ENCODE data around the gene CCDC73.

GRCh38 chr11:32643526-32643925 lies 150.9 kb downstream of the CCDC73 start:
- TF ChIP-seq, protein P1, sequence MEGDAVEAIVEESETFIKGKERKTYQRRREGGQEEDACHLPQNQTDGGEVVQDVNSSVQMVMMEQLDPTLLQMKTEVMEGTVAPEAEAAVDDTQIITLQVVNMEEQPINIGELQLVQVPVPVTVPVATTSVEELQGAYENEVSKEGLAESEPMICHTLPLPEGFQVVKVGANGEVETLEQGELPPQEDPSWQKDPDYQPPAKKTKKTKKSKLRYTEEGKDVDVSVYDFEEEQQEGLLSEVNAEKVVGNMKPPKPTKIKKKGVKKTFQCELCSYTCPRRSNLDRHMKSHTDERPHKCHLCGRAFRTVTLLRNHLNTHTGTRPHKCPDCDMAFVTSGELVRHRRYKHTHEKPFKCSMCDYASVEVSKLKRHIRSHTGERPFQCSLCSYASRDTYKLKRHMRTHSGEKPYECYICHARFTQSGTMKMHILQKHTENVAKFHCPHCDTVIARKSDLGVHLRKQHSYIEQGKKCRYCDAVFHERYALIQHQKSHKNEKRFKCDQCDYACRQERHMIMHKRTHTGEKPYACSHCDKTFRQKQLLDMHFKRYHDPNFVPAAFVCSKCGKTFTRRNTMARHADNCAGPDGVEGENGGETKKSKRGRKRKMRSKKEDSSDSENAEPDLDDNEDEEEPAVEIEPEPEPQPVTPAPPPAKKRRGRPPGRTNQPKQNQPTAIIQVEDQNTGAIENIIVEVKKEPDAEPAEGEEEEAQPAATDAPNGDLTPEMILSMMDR (IDR thresholded peaks at IDR 0.05) = no peak
- TF ChIP-seq POLR2A (IDR thresholded peaks at IDR 0.05) = no peak
